ENCODE measurements around the gene PLK1. TPM values are rescaled to one million over a fixed set of nuclear protein-coding genes. Genes with fewer than 3 reads are reported as not detected.

Gene PLK1
- total and polyA plus RNA-seq, 2 experiments from 2014 or later = 69.0 to 141 TPM

GRCh38 chr16:23689442-23690187 is 10.9 kb downstream of the PLK1 start (continued):
- no peak for TF ChIP-seq ZNF462 (CRISPR knock-in tag; IDR thresholded peaks at IDR 0.05)
- TF ChIP-seq JUNB (IDR thresholded peaks at IDR 0.05; ENCODE audit: unreplicated experiment) = no peak

- Mint-ChIP-seq H3K4me3 (no peak overlapping the region), H3K9me3 (no peaks in the 10 kb centered on the region; the same call in 2 of the 3 replicates), H3K27me3 (ENCODE audit: insufficient read depth, low read depth, poor library complexity) (peaks cover 5% of the 10 kb centered on the region), H3K27ac (no peak overlapping the region), H3K4me1 (peaks cover 7% of the 10 kb centered on the region; the same call in 2 of the 3 replicates), H3K36me3 (ENCODE audit: low read depth) (peaks cover 56% of the 10 kb centered on the region)
- H3K27ac ChIP-seq (ENCODE audit: low read depth) = peak overlapping the region; percentile 50; the same call in 1 of the 2 replicates
- peaks cover 7% of the 10 kb centered on the region; the same call in 1 of the 2 replicates for H3K4me1 ChIP-seq (ENCODE audit: insufficient read depth)
- DNase-seq (ENCODE audit: low spot score) (no peak), ATAC-seq (no peak)
- no peaks in the 10 kb centered on the region for H3K9me2 ChIP-seq (ENCODE audit: insufficient read depth)
- peaks cover 4% of the 10 kb centered on the region; the same call in 1 of the 2 replicates for H3K79me2 ChIP-seq (replicated peaks; ENCODE audit: insufficient read depth)
- no peaks in the 10 kb centered on the region for H3K27me3 ChIP-seq (ENCODE audit: insufficient read depth)
- H3K36me3 ChIP-seq (ENCODE audit: insufficient read depth) = peaks cover 37% of the 10 kb centered on the region
- H3K4me2 ChIP-seq = no peak overlapping the region
- no peak overlapping the region for H2AFZ ChIP-seq
- peaks cover 3% of the 10 kb centered on the region for H4K20me1 ChIP-seq (replicated peaks; ENCODE audit: insufficient read depth)
- peaks cover 9% of the 10 kb centered on the region; the same call in 1 of the 2 replicates for H3F3A ChIP-seq (replicated peaks; ENCODE audit: low read depth)
- no peak overlapping the region for H3K4me3 ChIP-seq
- TF ChIP-seq ZNF462 (CRISPR knock-in tag; IDR thresholded peaks at IDR 0.05) (no peak), CREB1 (CRISPR knock-in tag; IDR thresholded peaks at IDR 0.05; ENCODE audit: low read depth) (no peak)
Observed at GRCh38 chr16:23690771-23691482, 12.2 kb downstream of the PLK1 start.
